H9 (cell line): Measurements from ENCODE around the gene MYOM3. TPM values are rescaled to one million over a fixed set of nuclear protein-coding genes. Genes with fewer than 3 reads are reported as not detected.

ENCODE experiments used
- DNase-seq: peaks from one replicate; pipeline ENCODE4 v3.0.0-alpha.2; 2017
- H2AFZ ChIP-seq: one replicate; pipeline ENCODE4 v1.6.1; 2013; ENCODE audit warnings: mild to moderate bottlenecking, low read length, control low read depth, moderate library complexity
- H2AK5ac ChIP-seq: 2 replicates; pipeline ENCODE4 v1.6.1; 2013; ENCODE audit warnings: low read length, control low read depth, mixed read lengths; ENCODE audit not compliant: insufficient read length
- H2BK120ac ChIP-seq: one replicate; pipeline ENCODE4 v1.6.1; 2013; ENCODE audit warnings: low read depth, mild to moderate bottlenecking, low read length, control low read depth, inconsistent platforms; ENCODE audit not compliant: poor library complexity, severe bottlenecking
- H2BK12ac ChIP-seq: 2 replicates; pipeline ENCODE4 v1.6.1; 2013; ENCODE audit warnings: low read length, control low read depth, mixed read lengths, low read depth; ENCODE audit not compliant: insufficient read length
- H2BK15ac ChIP-seq: 2 replicates; pipeline ENCODE4 v1.6.1; 2013; ENCODE audit warnings: low read depth, low read length, control low read depth
- H2BK20ac ChIP-seq: one replicate; pipeline ENCODE4 v1.6.1; 2013; ENCODE audit warnings: low read depth, mild to moderate bottlenecking, low read length, control low read depth, inconsistent platforms; ENCODE audit not compliant: poor library complexity, severe bottlenecking
- H2BK5ac ChIP-seq: 2 replicates; pipeline ENCODE4 v1.6.1; 2013; ENCODE audit warnings: low read length, control low read depth, mixed read lengths; ENCODE audit not compliant: insufficient read length
- H3K14ac ChIP-seq: 2 replicates; pipeline ENCODE4 v1.6.1; 2013; ENCODE audit warnings: low read length, control low read depth; ENCODE audit not compliant: insufficient read depth
- H3K18ac ChIP-seq: 2 replicates; pipeline ENCODE4 v1.6.1; 2013; ENCODE audit warnings: low read depth, mild to moderate bottlenecking, mixed read lengths, low read length, control low read depth; ENCODE audit not compliant: insufficient read length
- H3K23ac ChIP-seq: 2 replicates; pipeline ENCODE4 v1.6.1; 2013; ENCODE audit warnings: low read length, control low read depth, mixed read lengths, low read depth; ENCODE audit not compliant: insufficient read length
- H3K23me2 ChIP-seq: 2 replicates; pipeline ENCODE4 v1.6.1; 2013; ENCODE audit warnings: low read depth, mild to moderate bottlenecking, mixed read lengths, low read length, control low read depth; ENCODE audit not compliant: insufficient read length, poor library complexity, severe bottlenecking
- H3K27ac ChIP-seq: 2 replicates; pipeline ENCODE4 v1.5.1; 2013; ENCODE audit warnings: low read length, control low read depth, mixed read lengths, low read depth; ENCODE audit not compliant: insufficient read length
- H3K27me3 ChIP-seq: 2 replicates; pipeline ENCODE4 v1.6.1; 2013; ENCODE audit warnings: low read length, control low read depth, inconsistent platforms; ENCODE audit not compliant: insufficient read depth
- H3K4ac ChIP-seq: 2 replicates; pipeline ENCODE4 v1.6.1; 2013; ENCODE audit warnings: low read depth, mild to moderate bottlenecking, control low read depth, inconsistent platforms, low read length, moderate library complexity
- H3K4me1 ChIP-seq: 2 replicates; pipeline ENCODE4 v1.6.1; 2013; ENCODE audit warnings: low read length, control low read depth, inconsistent platforms; ENCODE audit not compliant: insufficient read depth
- H3K4me2 ChIP-seq: 2 replicates; pipeline ENCODE4 v1.6.1; 2013; ENCODE audit warnings: low read length, control low read depth, mixed read lengths; ENCODE audit not compliant: insufficient read length, insufficient read depth
- H3K56ac ChIP-seq: 2 replicates; pipeline ENCODE4 v1.6.1; 2013; ENCODE audit warnings: low read depth, mild to moderate bottlenecking, mixed read lengths, low read length, control low read depth; ENCODE audit not compliant: insufficient read length
- H3K79me1 ChIP-seq: 2 replicates; pipeline ENCODE4 v1.6.1; 2013; ENCODE audit warnings: low read depth, mild to moderate bottlenecking, moderate library complexity, low read length, control low read depth, inconsistent platforms; ENCODE audit not compliant: insufficient read depth, poor library complexity, severe bottlenecking
- H3K79me2 ChIP-seq: 2 replicates; pipeline ENCODE4 v1.6.1; 2013; ENCODE audit warnings: low read length, control low read depth, inconsistent platforms; ENCODE audit not compliant: insufficient read depth
- H3K9ac ChIP-seq: 2 replicates; pipeline ENCODE4 v1.6.1; 2013; ENCODE audit warnings: low read length, control low read depth, mixed read lengths; ENCODE audit not compliant: insufficient read length; ENCODE audit errors: extremely low read depth
- H3K9me3 ChIP-seq: one replicate; pipeline ENCODE4 v1.6.1; 2013; ENCODE audit warnings: low read depth, low read length, inconsistent platforms; ENCODE audit not compliant: control insufficient read depth
- H3T11ph ChIP-seq: one replicate; pipeline ENCODE4 v1.6.1; 2013; ENCODE audit warnings: mild to moderate bottlenecking, low read length, control low read depth, inconsistent platforms
- H4K20me1 ChIP-seq: one replicate; pipeline ENCODE4 v1.6.1; 2013; ENCODE audit not compliant: control insufficient read depth, insufficient read length, insufficient read depth
- H4K5ac ChIP-seq: 2 replicates; pipeline ENCODE4 v1.6.1; 2013; ENCODE audit warnings: low read depth, mild to moderate bottlenecking, mixed read lengths, low read length, control low read depth; ENCODE audit not compliant: insufficient read length
- H4K8ac ChIP-seq: replicated peaks from 2 replicates; pipeline ENCODE4 v1.6.1; 2013; ENCODE audit warnings: low read length, control low read depth, mixed read lengths, low read depth; ENCODE audit not compliant: insufficient read length
- H4K91ac ChIP-seq: 2 replicates; pipeline ENCODE4 v1.6.1; 2013; ENCODE audit warnings: low read depth, mild to moderate bottlenecking, moderate library complexity, mixed read lengths, low read length, control low read depth; ENCODE audit not compliant: insufficient read length
- H3K27ac Mint-ChIP-seq, 3 experiments: 2 replicates in 2 of 3; 3 replicates in 1 of 3; pipeline ENCODE4 v1.8.0; 2020 to 2021; ENCODE audit warnings: mixed read lengths in 3 of 3, mild to moderate bottlenecking in 1 of 3, moderate library complexity in 1 of 3
- H3K27me3 Mint-ChIP-seq: 2 replicates; pipeline ENCODE4 v1.8.0; 2021; ENCODE audit warnings: low read depth, mild to moderate bottlenecking, moderate library complexity, mixed read lengths
- H3K36me3 Mint-ChIP-seq, 3 experiments: 2 replicates in 2 of 3; 3 replicates in 1 of 3; pipeline ENCODE4 v1.8.0; 2020 to 2021; ENCODE audit warnings: low read depth in 3 of 3, mixed read lengths in 3 of 3; ENCODE audit not compliant: insufficient read depth in 1 of 3
- H3K4me1 Mint-ChIP-seq, 2 experiments: 2 replicates each; pipeline ENCODE4 v1.8.0; 2020; ENCODE audit warnings: mixed read lengths in 2 of 2
- H3K4me3 Mint-ChIP-seq, 2 experiments: 2 replicates in 1 of 2; 3 replicates in 1 of 2; pipeline ENCODE4 v1.8.0; 2020 to 2021; ENCODE audit warnings: mild to moderate bottlenecking in 2 of 2, mixed read lengths in 2 of 2, moderate library complexity in 1 of 2
- H3K9me3 Mint-ChIP-seq, 2 experiments: 2 replicates in 1 of 2; 3 replicates in 1 of 2; pipeline ENCODE4 v1.8.0; 2020; ENCODE audit warnings: mild to moderate bottlenecking in 2 of 2, mixed read lengths in 2 of 2, moderate library complexity in 1 of 2
- CTCF ChIP-seq: fragments of 200-600 bp; sonication (generic); conservative IDR thresholded peaks from 3 replicates; pipeline ENCODE4 v1.8.0; 2021; ENCODE audit warnings: antibody characterized with exemption, mild to moderate bottlenecking
- WGBS: extraction: QIAGEN DNeasy Blood & Tissue Kit; methylation state at CpG from one replicate; pipeline ENCODE4 v1.1.7; 2013; ENCODE audit warnings: missing lambda C conversion rate, low lambda C conversion rate, mixed read lengths; ENCODE audit not compliant: insufficient read length; ENCODE audit errors: extremely low coverage; 5-methylcytosine and 5-hydroxymethylcytosine counted together
- total RNA-seq: library from RNA; stranded (reverse); gene quantifications from 2 replicates; pipeline ENCODE4 v1.2.1, GENCODE V29; 2021

The MYOM3 gene
- total RNA-seq, 1 experiment from 2014 or later = 0.11 TPM

- H3K14ac ChIP-seq = no peak overlapping the region
- TF ChIP-seq CTCF = no peak
- no peaks in the 10 kb centered on the region for H3K79me1 ChIP-seq
- no peaks in the 10 kb centered on the region for H3K27me3 ChIP-seq
- no peak overlapping the region for H3K23ac ChIP-seq
- no peak overlapping the region for H4K91ac ChIP-seq
- Mint-ChIP-seq H3K4me3 (no peak overlapping the region), H3K27ac (peak overlapping the region in 1 of 3 experiments; percentile 44; a peak in 2 of 7 replicates), H3K4me1 (peaks cover 27 to 49% of the 10 kb centered on the region in 2 experiments), H3K9me3 (no peaks in the 10 kb centered on the region), H3K27me3 (peaks cover 15% of the 10 kb centered on the region), H3K36me3 (no peaks in the 10 kb centered on the region)
- no peak overlapping the region for H2BK20ac ChIP-seq
- H2AFZ ChIP-seq = no peak overlapping the region
- no CpG with 5 or more reads among the region's 15 CpGs for WGBS
- H3K23me2 ChIP-seq = no peaks in the 10 kb centered on the region
- no peak overlapping the region for H4K8ac ChIP-seq
- DNase-seq = no peak
- no peak overlapping the region for H4K5ac ChIP-seq
- H2BK5ac ChIP-seq = no peak overlapping the region
- no peak overlapping the region for H3K56ac ChIP-seq
- H2BK15ac ChIP-seq = no peak overlapping the region
- no peak overlapping the region for H3T11ph ChIP-seq
- H2AK5ac ChIP-seq = no peak overlapping the region
- H3K18ac ChIP-seq = no peak overlapping the region
- H2BK12ac ChIP-seq = no peak overlapping the region
- no peak overlapping the region for H3K9ac ChIP-seq
- H4K20me1 ChIP-seq = no peaks in the 10 kb centered on the region
- peaks cover 2% of the 10 kb centered on the region; the same call in 1 of the 2 replicates for H3K4me1 ChIP-seq
- H3K4ac ChIP-seq = no peak overlapping the region
- H3K79me2 ChIP-seq = no peaks in the 10 kb centered on the region
- no peak overlapping the region for H3K4me2 ChIP-seq
- no peak overlapping the region for H2BK120ac ChIP-seq
- H3K27ac ChIP-seq = no peak overlapping the region
- H3K9me3 ChIP-seq = no peaks in the 10 kb centered on the region
Measured at GRCh38 chr1:24109686-24110475, 2.1 kb downstream of the MYOM3 start.
